Osteoblast (primary cell): ENCODE results near the gene FXYD6. TPM values are rescaled to one million over a fixed set of nuclear protein-coding genes. Genes with fewer than 3 reads are reported as not detected.

Experiments
- DNase-seq: peaks from one replicate; pipeline ENCODE4 v3.0.0; 2011; ENCODE audit warnings: low spot score, mixed read lengths; ENCODE audit not compliant: insufficient read length; ENCODE audit errors: missing footprints
- H2AFZ ChIP-seq: 2 replicates; pipeline ENCODE4 v1.6.0; 2011; ENCODE audit warnings: mild to moderate bottlenecking, low read length
- H3K27ac ChIP-seq: 2 replicates; pipeline ENCODE4 v1.5.1; 2011; ENCODE audit warnings: mild to moderate bottlenecking, low read depth, low read length, moderate library complexity
- H3K27me3 ChIP-seq: 2 replicates; pipeline ENCODE4 v1.6.0; 2012; ENCODE audit warnings: mild to moderate bottlenecking, control low read depth, inconsistent platforms, low read length, moderate library complexity; ENCODE audit not compliant: insufficient read depth
- H3K36me3 ChIP-seq: 2 replicates; pipeline ENCODE4 v1.5.1; 2011; ENCODE audit warnings: mild to moderate bottlenecking, low read length, control low read depth, moderate library complexity; ENCODE audit not compliant: insufficient read depth
- H3K4me1 ChIP-seq: 2 replicates; pipeline ENCODE4 v1.5.1; 2011; ENCODE audit warnings: mild to moderate bottlenecking, low read length, control low read depth, moderate library complexity; ENCODE audit not compliant: insufficient read depth
- H3K4me2 ChIP-seq: 2 replicates; pipeline ENCODE4 v1.6.0; 2011; ENCODE audit warnings: mild to moderate bottlenecking, low read length; ENCODE audit not compliant: insufficient read depth
- H3K4me3 ChIP-seq: fragments of 200-600 bp; sonication (generic); 3 replicates; pipeline ENCODE4 v1.5.1; 2012; ENCODE audit warnings: mild to moderate bottlenecking, low read length, inconsistent platforms; ENCODE audit not compliant: insufficient read depth
- H3K79me2 ChIP-seq: 2 replicates; pipeline ENCODE4 v1.6.0; 2012; ENCODE audit warnings: mild to moderate bottlenecking, low read length, control low read depth, inconsistent platforms; ENCODE audit not compliant: insufficient read depth
- H3K9me3 ChIP-seq: 2 replicates; pipeline ENCODE4 v1.5.1; 2011; ENCODE audit warnings: low read depth, low read length, control low read depth
- H4K20me1 ChIP-seq: 2 replicates; pipeline ENCODE4 v1.6.0; 2012; ENCODE audit warnings: mild to moderate bottlenecking, low read length, control low read depth; ENCODE audit not compliant: insufficient read depth
- total RNA-seq: library from RNA; depleted of rRNA; stranded (reverse); fragments of >200 nt; gene quantifications from 2 replicates; pipeline ENCODE4 v1.2.3, GENCODE V29; 2012
- TF ChIP-seq, protein P1 (sequence below): IDR thresholded peaks from 2 replicates; pipeline ENCODE4 v1.5.1; 2011; ENCODE audit warnings: mild to moderate bottlenecking, low read depth, low read length, moderate library complexity; ENCODE audit errors: extremely low read depth

The FXYD6 gene
- total RNA-seq, 1 donor, result not detected

DNA sequence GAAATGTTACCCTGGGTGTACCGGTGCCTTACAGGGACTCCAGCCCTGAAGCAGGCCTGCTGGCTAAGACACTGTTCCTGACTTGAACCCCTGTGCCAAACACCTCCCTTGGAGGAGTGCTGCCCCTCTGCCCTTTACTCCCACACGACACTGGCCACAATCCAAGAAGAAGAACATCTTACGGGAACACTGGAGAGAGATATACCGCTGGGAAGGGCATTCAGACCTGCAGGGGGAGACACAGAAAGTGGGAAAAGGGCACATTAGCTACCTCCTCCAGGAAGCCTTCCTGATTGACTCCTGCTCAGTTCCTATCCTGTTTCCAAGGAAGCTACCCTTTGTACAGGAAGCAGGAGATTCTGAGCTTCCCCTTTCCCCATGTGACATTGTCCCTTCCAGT is 34.1 kb upstream of the FXYD6 start:
- Histone ChIP-seq H3K36me3 (no peaks in the 10 kb centered on the region), H3K27me3 (no peaks in the 10 kb centered on the region), H3K4me2 (no peak overlapping the region), H2AFZ (no peak overlapping the region), H3K9me3 (no peaks in the 10 kb centered on the region), H3K4me1 (no peaks in the 10 kb centered on the region), H3K27ac (no peak overlapping the region), H4K20me1 (no peaks in the 10 kb centered on the region), H3K4me3 (no peak overlapping the region), H3K79me2 (no peaks in the 10 kb centered on the region)
- TF ChIP-seq, protein P1, sequence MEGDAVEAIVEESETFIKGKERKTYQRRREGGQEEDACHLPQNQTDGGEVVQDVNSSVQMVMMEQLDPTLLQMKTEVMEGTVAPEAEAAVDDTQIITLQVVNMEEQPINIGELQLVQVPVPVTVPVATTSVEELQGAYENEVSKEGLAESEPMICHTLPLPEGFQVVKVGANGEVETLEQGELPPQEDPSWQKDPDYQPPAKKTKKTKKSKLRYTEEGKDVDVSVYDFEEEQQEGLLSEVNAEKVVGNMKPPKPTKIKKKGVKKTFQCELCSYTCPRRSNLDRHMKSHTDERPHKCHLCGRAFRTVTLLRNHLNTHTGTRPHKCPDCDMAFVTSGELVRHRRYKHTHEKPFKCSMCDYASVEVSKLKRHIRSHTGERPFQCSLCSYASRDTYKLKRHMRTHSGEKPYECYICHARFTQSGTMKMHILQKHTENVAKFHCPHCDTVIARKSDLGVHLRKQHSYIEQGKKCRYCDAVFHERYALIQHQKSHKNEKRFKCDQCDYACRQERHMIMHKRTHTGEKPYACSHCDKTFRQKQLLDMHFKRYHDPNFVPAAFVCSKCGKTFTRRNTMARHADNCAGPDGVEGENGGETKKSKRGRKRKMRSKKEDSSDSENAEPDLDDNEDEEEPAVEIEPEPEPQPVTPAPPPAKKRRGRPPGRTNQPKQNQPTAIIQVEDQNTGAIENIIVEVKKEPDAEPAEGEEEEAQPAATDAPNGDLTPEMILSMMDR, result no peak
- no peak for DNase-seq

DNA sequence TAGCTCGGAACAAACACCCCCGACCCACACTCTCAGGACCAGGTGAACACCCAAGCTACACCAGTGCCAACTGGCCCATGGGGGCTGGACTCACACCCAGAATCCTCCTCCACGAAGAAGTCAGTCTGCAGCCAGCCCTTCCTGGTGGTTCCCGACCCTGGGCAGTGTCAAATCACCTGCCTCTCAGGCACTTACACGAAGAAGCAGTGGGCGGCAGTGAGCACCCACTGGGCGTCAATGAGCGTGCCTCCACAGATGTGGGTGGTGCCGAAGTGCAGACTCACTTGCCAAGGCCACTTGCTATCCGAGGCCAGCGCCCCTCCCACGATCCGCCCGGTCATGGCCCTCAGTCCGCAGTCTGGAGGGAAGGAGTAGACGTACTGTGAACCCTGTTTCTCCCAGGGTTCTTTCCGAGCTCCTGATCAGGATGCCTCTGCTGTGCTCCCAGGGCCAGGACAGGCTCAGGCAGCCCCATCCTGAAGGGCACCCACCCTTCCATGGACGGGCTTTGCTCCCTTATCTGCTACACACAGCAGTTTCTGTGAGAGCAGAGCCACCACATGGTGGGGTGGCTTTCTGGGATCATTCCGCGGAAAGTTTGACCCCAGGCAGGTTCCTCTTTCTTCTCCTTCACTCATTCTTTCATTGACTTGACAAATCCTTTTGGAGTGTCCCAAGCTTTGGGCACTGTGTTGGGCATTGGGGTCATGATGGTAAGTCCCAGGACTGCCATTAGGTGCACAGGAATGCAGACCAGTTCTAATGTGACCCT is 33.3 kb upstream of the FXYD6 start:
- DNase-seq, result no peak
- Histone ChIP-seq H3K4me3 (no peak overlapping the region), H3K79me2 (no peaks in the 10 kb centered on the region), H3K27me3 (no peaks in the 10 kb centered on the region), H3K4me1 (no peaks in the 10 kb centered on the region), H3K9me3 (no peaks in the 10 kb centered on the region), H3K36me3 (no peaks in the 10 kb centered on the region), H2AFZ (no peak overlapping the region), H3K4me2 (no peak overlapping the region), H3K27ac (no peak overlapping the region), H4K20me1 (no peaks in the 10 kb centered on the region)
- TF ChIP-seq, protein P1, result no peak

DNA sequence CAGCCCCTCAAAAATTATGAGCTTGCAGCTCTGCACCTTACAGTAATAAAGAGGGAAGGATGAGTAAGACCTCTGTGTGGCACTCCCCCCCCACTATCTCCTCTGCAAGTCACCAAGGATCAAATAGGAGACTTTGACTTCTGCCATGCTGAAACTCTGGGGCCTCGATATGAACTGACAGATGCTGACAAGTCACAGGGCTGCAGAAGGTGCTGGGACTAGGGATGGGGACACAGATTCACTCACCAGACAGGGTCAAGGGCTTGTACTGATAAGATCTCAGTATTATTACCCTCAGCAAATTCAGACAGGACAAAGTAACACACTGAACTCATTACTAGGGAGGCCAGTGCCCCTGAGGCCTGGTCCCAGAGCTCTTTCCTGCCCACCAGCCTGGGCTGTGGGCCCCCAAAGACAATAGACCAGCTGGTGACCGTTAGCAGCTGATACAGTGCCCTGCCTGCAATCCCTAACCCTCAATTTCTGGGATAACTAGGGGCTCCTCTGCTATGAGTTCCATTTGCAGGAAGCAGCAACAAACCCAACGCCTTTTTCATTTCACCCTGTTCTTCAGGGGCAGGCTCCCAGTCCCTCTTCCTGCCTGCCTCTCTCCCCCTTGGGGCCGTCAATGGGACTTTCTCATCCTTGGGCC is 32.6 kb upstream of the FXYD6 start:
- TF ChIP-seq, protein P1, result no peak
- Histone ChIP-seq H3K27me3 (no peaks in the 10 kb centered on the region), H2AFZ (no peak overlapping the region), H4K20me1 (no peaks in the 10 kb centered on the region), H3K36me3 (no peaks in the 10 kb centered on the region), H3K4me3 (no peak overlapping the region), H3K27ac (no peak overlapping the region), H3K79me2 (no peaks in the 10 kb centered on the region), H3K9me3 (no peaks in the 10 kb centered on the region), H3K4me1 (no peaks in the 10 kb centered on the region), H3K4me2 (no peak overlapping the region)
- peak; percentile 50 for DNase-seq
